ENCODE measurements around the gene BCL2A1. TPM values are rescaled to one million over a fixed set of nuclear protein-coding genes. Genes with fewer than 3 reads are reported as not detected.

BCL2A1 gene
- total RNA-seq, 2 experiments from 2014 or later = 14.2 to 14.8 TPM

GRCh38 chr15:80007532-80007931, 36.5 kb upstream of the BCL2A1 start:
- Mint-ChIP-seq H3K4me3 (no peak overlapping the region), H3K9me3 (no peaks in the 10 kb centered on the region), H3K36me3 (ENCODE audit: low read depth) (no peaks in the 10 kb centered on the region), H3K27me3 (no peaks in the 10 kb centered on the region), H3K4me1 (peaks cover 5% of the 10 kb centered on the region), H3K27ac (no peak overlapping the region)
- CTCF ChIA-PET = interaction anchor here (0.5 to 1.3 kb wide), 3 partner anchors 11 to 154 kb away, joined by 3 to 4 read pairs (median 3); no protein-coding TSS in a partner anchor
- DNase-seq = no peak
- POLR2A ChIA-PET = no interaction called here

DNA sequence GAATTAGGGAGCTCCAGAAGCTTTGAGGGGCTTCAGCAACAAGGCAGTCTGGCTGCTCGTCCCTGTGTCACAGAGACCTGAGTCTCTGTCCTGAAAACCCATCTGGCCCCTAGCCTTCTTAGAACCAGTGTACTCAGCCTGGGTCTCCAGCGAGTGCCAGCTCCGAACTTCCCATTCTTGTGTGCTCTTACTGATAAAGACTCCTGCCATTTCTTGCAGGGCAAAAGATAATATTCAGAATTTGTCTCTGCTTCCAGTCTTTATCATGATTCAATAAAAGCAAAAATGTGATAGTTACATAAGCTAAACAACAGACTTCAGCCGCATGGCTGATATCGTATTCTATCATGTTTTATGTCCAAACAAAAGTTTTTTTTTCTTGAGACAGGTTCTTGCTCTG, 36.0 kb upstream of the BCL2A1 start:
- ChIA-PET CTCF (interaction anchor here (0.6 to 1.3 kb wide), 3 partner anchors 16 to 153 kb away, joined by 3 to 4 read pairs (median 3); no protein-coding TSS in a partner anchor), POLR2A (no interaction called here)
- H3K27ac Mint-ChIP-seq = no peak overlapping the region
- no peaks in the 10 kb centered on the region for H3K36me3 Mint-ChIP-seq (ENCODE audit: low read depth)
- no peaks in the 10 kb centered on the region for H3K9me3 Mint-ChIP-seq
- no peaks in the 10 kb centered on the region for H3K27me3 Mint-ChIP-seq
- no peak for DNase-seq
- H3K4me3 Mint-ChIP-seq = no peak overlapping the region
- H3K4me1 Mint-ChIP-seq = peaks cover 5% of the 10 kb centered on the region

- DNase-seq = no peak
- H3K4me1 Mint-ChIP-seq = no peaks in the 10 kb centered on the region
- ChIA-PET CTCF (no interaction called here), POLR2A (interaction anchor here (0.6 kb wide), 1 partner anchor 83 kb away, joined by 6 read pairs; no protein-coding TSS in a partner anchor)
- no peak overlapping the region for H3K27ac Mint-ChIP-seq
- H3K4me3 Mint-ChIP-seq = no peak overlapping the region
- H3K9me3 Mint-ChIP-seq = no peaks in the 10 kb centered on the region
- peaks cover 2% of the 10 kb centered on the region for H3K27me3 Mint-ChIP-seq
- no peaks in the 10 kb centered on the region for H3K36me3 Mint-ChIP-seq (ENCODE audit: low read depth)
Measured at GRCh38 chr15:80003934-80004472, 33.0 kb upstream of the BCL2A1 start.

- no peak for DNase-seq
- peaks cover 2% of the 10 kb centered on the region for H3K27me3 Mint-ChIP-seq
- H3K36me3 Mint-ChIP-seq (ENCODE audit: low read depth) = no peaks in the 10 kb centered on the region
- H3K4me1 Mint-ChIP-seq = no peaks in the 10 kb centered on the region
- no peaks in the 10 kb centered on the region for H3K9me3 Mint-ChIP-seq
- no peak overlapping the region for H3K4me3 Mint-ChIP-seq
- H3K27ac Mint-ChIP-seq = no peak overlapping the region
- CTCF ChIA-PET = interaction anchor here (0.9 kb wide), 1 partner anchor 1098 kb away, joined by 3 read pairs; no protein-coding TSS in a partner anchor
- POLR2A ChIA-PET = no interaction called here
Measured at GRCh38 chr15:80003171-80003570, 32.2 kb upstream of the BCL2A1 start.

GRCh38 chr15:80002267-80002666, 31.3 kb upstream of the BCL2A1 start:
- H3K27ac Mint-ChIP-seq = no peak overlapping the region
- no peak for DNase-seq
- H3K4me3 Mint-ChIP-seq = no peak overlapping the region
- no peaks in the 10 kb centered on the region for H3K36me3 Mint-ChIP-seq (ENCODE audit: low read depth)
- CTCF ChIA-PET = interaction anchor here (0.6 to 0.9 kb wide), 2 partner anchors 306 to 1097 kb away, joined by 3 read pairs; no protein-coding TSS in a partner anchor
- H3K9me3 Mint-ChIP-seq = no peaks in the 10 kb centered on the region
- H3K4me1 Mint-ChIP-seq = no peaks in the 10 kb centered on the region
- POLR2A ChIA-PET = no interaction called here
- peaks cover 2% of the 10 kb centered on the region for H3K27me3 Mint-ChIP-seq

GRCh38 chr15:79994615-79995014, 23.6 kb upstream of the BCL2A1 start:
- Mint-ChIP-seq H3K4me1 (peaks cover 3% of the 10 kb centered on the region), H3K36me3 (ENCODE audit: low read depth) (no peaks in the 10 kb centered on the region), H3K27me3 (no peaks in the 10 kb centered on the region), H3K4me3 (no peak overlapping the region), H3K27ac (no peak overlapping the region), H3K9me3 (no peaks in the 10 kb centered on the region)
- ChIA-PET POLR2A (no interaction called here), CTCF (interaction anchor here (0.6 to 1.7 kb wide), 3 partner anchors 134 to 613 kb away, joined by 3 to 5 read pairs (median 4); no protein-coding TSS in a partner anchor)
- DNase-seq = no peak

DNA sequence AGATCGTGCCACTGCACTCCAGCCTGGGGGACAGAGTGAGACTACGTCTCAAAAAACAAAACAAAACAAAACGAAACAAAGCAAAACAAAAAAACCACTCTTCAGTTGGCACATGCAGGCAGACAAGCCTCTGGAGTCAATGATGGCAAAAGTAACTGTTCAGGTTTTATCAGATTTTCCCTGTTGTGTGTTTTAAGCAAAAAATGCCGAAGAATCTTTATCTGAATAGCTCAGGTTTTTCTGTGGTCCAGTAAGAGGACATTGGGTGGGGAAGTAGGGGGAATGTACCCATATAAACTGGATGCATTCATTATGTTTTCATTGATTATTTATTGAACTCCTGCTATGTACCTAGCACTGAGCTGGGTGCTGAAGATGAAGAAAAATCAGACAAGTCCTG, 20.8 kb upstream of the BCL2A1 start:
- no peaks in the 10 kb centered on the region for H3K9me3 Mint-ChIP-seq

DNA sequence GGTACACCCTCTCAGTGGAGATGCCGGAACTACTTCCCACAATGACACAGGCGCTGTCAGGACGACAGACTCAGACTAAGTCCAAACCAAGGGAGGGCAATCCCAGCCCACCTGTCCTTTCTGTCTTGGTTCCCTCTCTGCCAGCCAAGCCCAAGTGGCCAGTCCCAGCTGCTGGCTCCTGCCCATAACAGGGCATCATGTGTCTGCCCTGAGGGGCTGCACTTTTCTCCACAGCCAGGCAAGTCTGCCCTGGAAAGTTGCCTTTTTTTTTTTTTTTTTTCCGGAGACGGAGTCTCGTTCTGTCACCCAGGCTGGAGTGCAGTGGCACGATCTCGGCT, 20.0 kb upstream of the BCL2A1 start:
- CTCF ChIA-PET = interaction anchor here (0.6 kb wide), 1 partner anchor 16 kb away, joined by 4 read pairs; no protein-coding TSS in a partner anchor
- Mint-ChIP-seq H3K4me1 (peaks cover 3% of the 10 kb centered on the region), H3K36me3 (ENCODE audit: low read depth) (no peaks in the 10 kb centered on the region), H3K27ac (no peak overlapping the region), H3K9me3 (no peaks in the 10 kb centered on the region), H3K27me3 (no peaks in the 10 kb centered on the region), H3K4me3 (no peak overlapping the region)
- POLR2A ChIA-PET = no interaction called here
- DNase-seq = no peak

More for the DNA sequence above, 20.8 kb upstream of the BCL2A1 start:
- H3K27ac Mint-ChIP-seq = no peak overlapping the region
- H3K36me3 Mint-ChIP-seq (ENCODE audit: low read depth) = no peaks in the 10 kb centered on the region
- no peak for DNase-seq
- H3K4me3 Mint-ChIP-seq = no peak overlapping the region
- ChIA-PET CTCF (interaction anchor here (0.7 to 1.8 kb wide), 4 partner anchors 68 to 138 kb away, joined by 3 to 8 read pairs (median 4); no protein-coding TSS in a partner anchor), POLR2A (no interaction called here)
- H3K4me1 Mint-ChIP-seq = peaks cover 3% of the 10 kb centered on the region
- H3K27me3 Mint-ChIP-seq = no peaks in the 10 kb centered on the region

DNA sequence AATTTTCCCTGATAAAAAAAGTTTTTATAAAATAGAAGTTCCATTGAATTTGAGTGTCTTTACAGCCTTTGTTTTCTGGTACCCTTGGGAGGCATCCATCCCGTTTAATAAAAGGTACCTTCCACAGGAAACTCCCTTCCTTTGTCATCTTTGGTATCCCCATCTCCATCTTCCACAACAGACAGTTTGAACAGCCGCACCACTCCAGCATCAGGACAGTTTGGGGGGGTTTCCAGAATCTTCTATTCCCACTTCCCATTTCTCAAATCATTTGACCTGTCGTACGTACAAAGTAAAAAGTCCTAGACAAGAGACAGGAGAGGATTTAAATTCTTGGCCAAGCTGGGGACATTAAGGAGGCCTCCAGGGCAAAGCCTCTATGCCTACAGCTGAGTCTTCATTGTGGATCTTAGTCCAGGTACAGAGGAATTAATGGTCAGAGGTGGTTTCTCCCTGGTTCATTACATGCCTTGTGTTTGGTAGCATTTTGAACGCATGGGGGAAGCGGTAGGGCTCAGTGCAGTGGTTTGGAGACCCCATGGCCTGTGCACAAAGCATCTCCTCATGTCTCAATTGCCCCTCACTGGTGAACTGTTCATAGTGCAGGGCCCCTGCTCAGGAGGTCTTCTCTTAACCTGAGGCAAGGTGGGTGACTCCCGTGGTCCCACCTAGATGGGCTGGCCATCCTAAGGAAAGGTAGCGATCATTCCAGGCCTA, 19.4 kb upstream of the BCL2A1 start:
- Mint-ChIP-seq H3K9me3 (no peaks in the 10 kb centered on the region), H3K27ac (no peak overlapping the region), H3K27me3 (no peaks in the 10 kb centered on the region), H3K4me1 (peaks cover 3% of the 10 kb centered on the region), H3K4me3 (no peak overlapping the region), H3K36me3 (ENCODE audit: low read depth) (no peaks in the 10 kb centered on the region)
- DNase-seq = no peak
- ChIA-PET CTCF (interaction anchor here (0.6 to 2.0 kb wide), 2 partner anchors 17 to 21 kb away, joined by 4 to 6 read pairs; no protein-coding TSS in a partner anchor), POLR2A (no interaction called here)

DNA sequence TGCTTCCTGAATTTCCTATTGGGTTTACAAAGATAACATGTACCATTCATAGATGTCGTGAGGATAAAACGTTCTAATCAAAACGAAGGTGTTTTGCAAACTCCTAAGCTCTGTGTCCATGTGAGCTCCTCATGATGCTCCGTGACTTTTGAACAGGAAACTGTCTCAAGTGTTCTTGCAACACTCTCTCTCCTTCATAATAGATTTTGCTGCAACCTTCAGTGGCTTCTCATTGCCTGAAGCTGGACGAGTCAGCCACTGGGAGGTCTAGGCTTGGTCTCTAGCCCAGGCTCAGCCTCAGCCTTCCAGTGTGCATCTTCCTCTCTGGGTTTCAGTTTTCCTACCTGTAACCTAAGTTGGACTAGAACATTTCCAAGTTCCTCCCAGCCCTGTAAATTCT, 18.7 kb upstream of the BCL2A1 start:
- H3K4me3 Mint-ChIP-seq = no peak overlapping the region
- no peaks in the 10 kb centered on the region for H3K36me3 Mint-ChIP-seq (ENCODE audit: low read depth)
- H3K4me1 Mint-ChIP-seq = peaks cover 3% of the 10 kb centered on the region
- ChIA-PET POLR2A (no interaction called here), CTCF (interaction anchor here (0.5 to 2.0 kb wide), 3 partner anchors 9 to 20 kb away, joined by 3 to 6 read pairs (median 5); no protein-coding TSS in a partner anchor)
- H3K27ac Mint-ChIP-seq = no peak overlapping the region
- no peaks in the 10 kb centered on the region for H3K27me3 Mint-ChIP-seq
- no peaks in the 10 kb centered on the region for H3K9me3 Mint-ChIP-seq
- no peak for DNase-seq

GRCh38 chr15:79989183-79989582, 18.2 kb upstream of the BCL2A1 start:
- Mint-ChIP-seq H3K4me1 (peaks cover 3% of the 10 kb centered on the region), H3K27ac (no peak overlapping the region), H3K9me3 (no peaks in the 10 kb centered on the region), H3K4me3 (no peak overlapping the region), H3K36me3 (ENCODE audit: low read depth) (no peaks in the 10 kb centered on the region), H3K27me3 (no peaks in the 10 kb centered on the region)
- POLR2A ChIA-PET = no interaction called here
- CTCF ChIA-PET = interaction anchor here (0.5 to 2.0 kb wide), 4 partner anchors 8 to 115 kb away, joined by 3 to 6 read pairs (median 4); no protein-coding TSS in a partner anchor
- DNase-seq = no peak

DNA sequence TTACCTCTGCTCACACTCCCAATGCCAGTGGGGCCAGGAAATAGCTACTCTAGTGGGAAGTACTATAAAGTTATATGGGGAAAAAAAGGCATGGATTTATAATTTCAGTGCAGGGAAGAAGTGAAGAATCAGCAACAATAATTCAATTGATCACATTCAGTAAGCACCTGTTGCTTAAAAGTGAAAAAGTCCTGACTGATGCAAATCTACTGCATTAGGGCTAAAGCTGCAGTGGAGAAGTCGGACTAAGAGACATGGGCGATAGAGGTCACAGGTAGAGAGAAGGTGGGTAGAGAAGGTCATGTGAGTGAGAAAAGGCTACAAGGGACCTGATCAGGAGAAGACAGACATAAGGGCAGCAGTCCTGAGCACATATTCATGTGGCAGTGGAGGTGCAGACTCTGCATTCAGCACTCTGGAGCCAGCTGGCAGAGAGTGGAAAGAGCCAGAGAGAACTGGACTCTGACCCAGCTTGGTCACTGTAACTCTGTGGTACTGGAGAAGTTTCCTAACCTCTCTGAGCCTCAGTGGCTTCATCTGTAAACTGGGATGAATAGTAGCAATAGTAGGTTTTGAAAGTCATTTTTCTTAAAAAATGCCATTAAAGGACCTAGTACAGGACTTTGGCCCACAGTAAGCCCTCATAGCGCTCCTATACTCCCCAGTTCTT, 17.6 kb upstream of the BCL2A1 start:
- POLR2A ChIA-PET = no interaction called here
- Mint-ChIP-seq H3K27me3 (no peaks in the 10 kb centered on the region), H3K4me1 (peaks cover 3% of the 10 kb centered on the region), H3K4me3 (no peak overlapping the region), H3K9me3 (no peaks in the 10 kb centered on the region), H3K36me3 (ENCODE audit: low read depth) (no peaks in the 10 kb centered on the region), H3K27ac (no peak overlapping the region)
- no peak for DNase-seq
- CTCF ChIA-PET = interaction anchor here (0.8 to 2.0 kb wide), 3 partner anchors 10 to 114 kb away, joined by 3 to 6 read pairs (median 3); no protein-coding TSS in a partner anchor

DNA sequence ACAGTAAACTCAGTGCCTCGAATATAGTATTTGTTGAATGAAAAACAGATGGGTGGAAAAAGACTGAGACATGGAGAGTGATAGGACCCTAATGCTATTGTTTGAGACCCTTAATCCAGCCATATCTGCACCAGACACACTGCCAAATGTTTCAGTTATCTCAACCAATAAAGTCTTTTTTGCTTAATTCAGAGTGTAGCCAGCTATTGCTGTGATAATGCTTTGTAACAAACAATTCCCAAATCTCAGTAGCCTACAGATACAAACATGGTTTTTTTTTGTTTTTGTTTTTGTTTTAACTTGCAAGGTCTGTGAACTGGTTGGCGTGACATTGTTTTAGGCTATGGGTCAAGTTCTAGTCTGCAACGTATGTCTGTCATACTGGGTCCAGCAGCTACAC, 17.0 kb upstream of the BCL2A1 start:
- H3K27me3 Mint-ChIP-seq = no peaks in the 10 kb centered on the region
- ChIA-PET POLR2A (no interaction called here), CTCF (no interaction called here)
- no peak overlapping the region for H3K4me3 Mint-ChIP-seq
- H3K36me3 Mint-ChIP-seq (ENCODE audit: low read depth) = no peaks in the 10 kb centered on the region
- no peaks in the 10 kb centered on the region for H3K4me1 Mint-ChIP-seq
- H3K27ac Mint-ChIP-seq = no peak overlapping the region
- no peaks in the 10 kb centered on the region for H3K9me3 Mint-ChIP-seq
- no peak for DNase-seq

All from activated CD4-positive, alpha-beta T cell treated with anti-CD3 and anti-CD28 coated beads, Interleukin-2, amount 10 ng/mL, durations not matched to agents 7 days and 5 days (primary cell).